A549 (cell line): Measurements from ENCODE around the gene DIP2A. TPM values are rescaled to one million over a fixed set of nuclear protein-coding genes. Genes with fewer than 3 reads are reported as not detected.

Source experiments
- ATAC-seq, 2 experiments: fragments of 200-7000 bp in 1 of 2; fragments of >200 bp in 1 of 2; cut with Nextera tagmentation in 1 of 2; cut with Tn5 transposase in 1 of 2; 3 replicates each; pipeline versions ENCODE4 v1.8.0 to v1.9.1; 2018 to 2020; ENCODE audit warnings: mild to moderate bottlenecking in 1 of 2, moderate library complexity in 1 of 2
- CTCF ChIA-PET: fragments of 300-600 bp; sonication (Branson Sonifier 250); formaldehyde crosslinking; extraction: SDS; loops from one replicate; lab custom pipeline; 2021; ENCODE audit warnings: antibody characterized with exemption, inconsistent platforms; lab: Yijun Ruan, JAX
- POLR2A ChIA-PET: fragments of 350-600 bp; formaldehyde crosslinking; extraction: SDS; loops from one replicate; lab custom pipeline; 2021; ENCODE audit warnings: antibody characterized with exemption, inconsistent platforms; lab: Yijun Ruan, JAX
- DNase-seq, 2 experiments: peaks; one replicate each; pipeline versions ENCODE4 v3.0.0 to v3.0.0-alpha.2; 2011 to 2016; ENCODE audit warnings: low read depth in 1 of 2, low spot score in 1 of 2
- FAIRE-seq: peaks from 2 replicates; lab custom pipeline; 2011; peaks lifted over from hg19 to GRCh38; lab: Jason Lieb, UNC
- H3K27ac ChIP-seq, 2 experiments: fragments of >200 bp; sonication (Bioruptor Twin); formaldehyde crosslinking; 3 replicates each; pipeline ENCODE4 v1.5.1; 2016 to 2017
- H3K4me1 ChIP-seq: fragments of >200 bp; sonication (Bioruptor Twin); formaldehyde crosslinking; 3 replicates; pipeline ENCODE4 v1.6.1; 2016
- H3K4me2 ChIP-seq: fragments of >200 bp; sonication (Bioruptor Twin); formaldehyde crosslinking; 3 replicates; pipeline ENCODE4 v1.6.1; 2016
- H3K4me3 ChIP-seq: fragments of >200 bp; sonication (Bioruptor Twin); formaldehyde crosslinking; 3 replicates; pipeline ENCODE4 v1.5.1; 2016
- H3K9me3 ChIP-seq: fragments of >200 bp; sonication (Bioruptor Twin); formaldehyde crosslinking; 3 replicates; pipeline ENCODE4 v1.6.1; 2016
- CBX2 ChIP-seq: fragments of 200-600 bp; sonication (generic); IDR thresholded peaks from 2 replicates; pipeline ENCODE4 v1.6.1; 2016; ENCODE audit warnings: low read depth, mild to moderate bottlenecking, borderline replicate concordance
- CHD2 ChIP-seq: fragments of 150-350 bp; IDR thresholded peaks from 2 replicates; pipeline ENCODE4 v1.6.1; 2014; ENCODE audit warnings: low read length; ENCODE audit not compliant: partially characterized antibody
- EHF ChIP-seq: fragments of 250-450 bp; sonication (Bioruptor Pico); IDR thresholded peaks from 2 replicates; pipeline ENCODE4 v1.5.0; 2020; ENCODE audit warnings: mild to moderate bottlenecking
- FOSB ChIP-seq: fragments of 250-450 bp; sonication (Bioruptor Pico); IDR thresholded peaks from 2 replicates; pipeline ENCODE4 v1.5.0; 2020; ENCODE audit warnings: mild to moderate bottlenecking, moderate library complexity
- FOXS1 ChIP-seq: fragments of 250-450 bp; sonication (Bioruptor Pico); IDR thresholded peaks from 2 replicates; pipeline ENCODE4 v1.5.0; 2020; ENCODE audit warnings: mild to moderate bottlenecking, moderate library complexity
- GATA3 ChIP-seq: IDR thresholded peaks from 2 replicates; pipeline ENCODE4 v1.6.1; 2012; ENCODE audit warnings: borderline replicate concordance
- HDAC2 ChIP-seq: fragments of 200-600 bp; sonication (generic); IDR thresholded peaks from 2 replicates; pipeline ENCODE4 v1.6.1; 2016
- HOXB5 ChIP-seq: fragments of 250-450 bp; sonication (Bioruptor Pico); IDR thresholded peaks from 2 replicates; pipeline ENCODE4 v1.5.0; 2020; ENCODE audit warnings: mild to moderate bottlenecking, moderate library complexity
- JUN ChIP-seq, 2 experiments: fragments of >200 bp; sonication (Bioruptor Twin); formaldehyde crosslinking; IDR thresholded peaks; 2 replicates in 1 of 2; 3 replicates in 1 of 2; pipeline ENCODE4 v1.6.1; 2016 to 2017
- KDM1A ChIP-seq: fragments of 200-600 bp; sonication (generic); IDR thresholded peaks from 2 replicates; pipeline ENCODE4 v1.6.1; 2016; ENCODE audit warnings: low read depth, mild to moderate bottlenecking
- KDM5A ChIP-seq: fragments of 200-600 bp; sonication (generic); IDR thresholded peaks from 2 replicates; pipeline ENCODE4 v1.6.1; 2016; ENCODE audit warnings: antibody characterized with exemption, mild to moderate bottlenecking
- MAFK ChIP-seq: fragments of 450-650 bp; IDR thresholded peaks from 2 replicates; pipeline ENCODE4 v1.6.1; 2014; ENCODE audit not compliant: partially characterized antibody
- MAZ ChIP-seq: fragments of 150-350 bp; IDR thresholded peaks from 2 replicates; pipeline ENCODE4 v1.6.1; 2014; ENCODE audit warnings: antibody characterized with exemption, low read depth, low read length, borderline replicate concordance
- NFE2L2 ChIP-seq: fragments of 150-350 bp; conservative IDR thresholded peaks from 2 replicates; pipeline ENCODE4 v1.6.1; 2014; ENCODE audit warnings: low read length
- POLR2A ChIP-seq: IDR thresholded peaks from 2 replicates; pipeline ENCODE4 v1.6.1; 2012; ENCODE audit warnings: mild to moderate bottlenecking, low read length
- TFCP2L1 ChIP-seq: fragments of 250-450 bp; sonication (Bioruptor Pico); IDR thresholded peaks from 2 replicates; pipeline ENCODE4 v1.5.0; 2021; ENCODE audit warnings: mild to moderate bottlenecking
- ZFP36 ChIP-seq: fragments of 450-650 bp; IDR thresholded peaks from 2 replicates; pipeline ENCODE4 v1.6.1; 2014; ENCODE audit warnings: borderline replicate concordance; ENCODE audit not compliant: partially characterized antibody
- ZNF302 ChIP-seq: fragments of 250-450 bp; sonication (Bioruptor Pico); IDR thresholded peaks from 2 replicates; pipeline ENCODE4 v1.9.0; 2021; ENCODE audit warnings: inconsistent platforms, mild to moderate bottlenecking, moderate library complexity
- WGBS: methylation state at CpG from one replicate; pipeline ENCODE4 v1.1.6; 2017; ENCODE audit errors: missing lambda C conversion rate; 5-methylcytosine and 5-hydroxymethylcytosine counted together
- polyA plus RNA-seq, 4 experiments: library from polyadenylated mRNA; depleted of rRNA in 3 of 4; stranded (reverse); fragments of >200 nt; fragmentation: RNase III in 1 of 4; extraction: RNeasy Plus Mini Kit Qiagen cat#74134 plus additional on column Dnase treatment in 1 of 4; gene quantifications; 2 replicates in 3 of 4; 3 replicates in 1 of 4; pipeline ENCODE4 v1.2.3, GENCODE V29; 2011 to 2017
- TF ChIP-seq, protein P1 (sequence below): fragments of 200-600 bp; sonication (generic); IDR thresholded peaks from 2 replicates; pipeline ENCODE4 v1.6.1; 2016; ENCODE audit warnings: antibody characterized with exemption, mild to moderate bottlenecking, moderate library complexity
- TF ChIP-seq, protein P2 (sequence below): IDR thresholded peaks from 2 replicates; pipeline ENCODE4 v1.6.1; 2012; ENCODE audit warnings: low read depth, borderline replicate concordance

Gene DIP2A
- polyA plus RNA-seq, 2 of the 4 experiments (the other 2 are of a cell fraction) = 13.3 to 18.4 TPM

DNA sequence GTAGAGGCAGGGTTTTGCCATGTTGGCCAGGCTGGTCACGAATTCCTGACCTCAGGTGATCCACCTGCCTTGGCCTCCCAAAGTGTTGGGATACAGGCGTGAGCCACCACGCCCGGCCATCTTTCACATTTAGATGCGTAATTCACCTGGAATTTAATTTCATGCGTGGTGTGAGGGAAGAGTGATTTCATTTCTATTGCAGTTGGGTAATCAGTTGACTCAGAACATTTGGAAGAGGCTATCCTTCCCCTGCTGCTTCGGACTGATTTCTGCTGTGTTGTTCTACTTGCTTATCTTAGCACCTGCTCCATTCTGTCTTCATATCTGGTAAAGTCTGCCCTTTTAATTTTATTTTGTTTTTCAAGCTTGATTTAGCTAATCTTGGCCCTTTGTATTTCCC lies 19.1 kb downstream of the DIP2A start (continued):
- TF ChIP-seq NFE2L2 (no peak), ZFP36 (no peak), EHF (CRISPR knock-in tag) (no peak)
- TF ChIP-seq, all 56 proteins: peak for 0

DNA sequence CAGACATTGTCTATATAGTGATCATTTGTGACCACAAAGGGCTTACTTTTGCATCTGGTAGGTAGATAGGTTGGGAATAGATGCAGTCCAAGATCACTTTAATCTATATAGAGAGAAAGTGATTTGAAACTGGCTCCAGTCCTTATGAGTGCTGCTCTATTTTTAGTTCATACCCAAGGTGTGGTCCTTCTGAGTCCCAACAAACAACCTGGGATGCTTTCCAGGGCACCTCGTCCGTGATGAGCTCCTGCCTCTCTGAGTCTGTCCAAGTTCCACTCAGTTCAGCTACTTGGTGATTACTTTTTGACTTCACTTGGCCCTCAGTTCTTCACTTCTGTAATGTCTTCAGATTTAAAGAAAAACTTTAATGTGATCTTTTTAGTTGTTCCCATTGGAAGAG lies 20.2 kb downstream of the DIP2A start:
- no peaks in the 10 kb centered on the region for H3K9me3 ChIP-seq
- 94% methylated on average over 2 of the region's 2 CpGs for WGBS
- no peak overlapping the region for H3K4me2 ChIP-seq
- no peak overlapping the region for H3K27ac ChIP-seq
- no peaks in the 10 kb centered on the region for H3K4me1 ChIP-seq
- TF ChIP-seq, protein P1, sequence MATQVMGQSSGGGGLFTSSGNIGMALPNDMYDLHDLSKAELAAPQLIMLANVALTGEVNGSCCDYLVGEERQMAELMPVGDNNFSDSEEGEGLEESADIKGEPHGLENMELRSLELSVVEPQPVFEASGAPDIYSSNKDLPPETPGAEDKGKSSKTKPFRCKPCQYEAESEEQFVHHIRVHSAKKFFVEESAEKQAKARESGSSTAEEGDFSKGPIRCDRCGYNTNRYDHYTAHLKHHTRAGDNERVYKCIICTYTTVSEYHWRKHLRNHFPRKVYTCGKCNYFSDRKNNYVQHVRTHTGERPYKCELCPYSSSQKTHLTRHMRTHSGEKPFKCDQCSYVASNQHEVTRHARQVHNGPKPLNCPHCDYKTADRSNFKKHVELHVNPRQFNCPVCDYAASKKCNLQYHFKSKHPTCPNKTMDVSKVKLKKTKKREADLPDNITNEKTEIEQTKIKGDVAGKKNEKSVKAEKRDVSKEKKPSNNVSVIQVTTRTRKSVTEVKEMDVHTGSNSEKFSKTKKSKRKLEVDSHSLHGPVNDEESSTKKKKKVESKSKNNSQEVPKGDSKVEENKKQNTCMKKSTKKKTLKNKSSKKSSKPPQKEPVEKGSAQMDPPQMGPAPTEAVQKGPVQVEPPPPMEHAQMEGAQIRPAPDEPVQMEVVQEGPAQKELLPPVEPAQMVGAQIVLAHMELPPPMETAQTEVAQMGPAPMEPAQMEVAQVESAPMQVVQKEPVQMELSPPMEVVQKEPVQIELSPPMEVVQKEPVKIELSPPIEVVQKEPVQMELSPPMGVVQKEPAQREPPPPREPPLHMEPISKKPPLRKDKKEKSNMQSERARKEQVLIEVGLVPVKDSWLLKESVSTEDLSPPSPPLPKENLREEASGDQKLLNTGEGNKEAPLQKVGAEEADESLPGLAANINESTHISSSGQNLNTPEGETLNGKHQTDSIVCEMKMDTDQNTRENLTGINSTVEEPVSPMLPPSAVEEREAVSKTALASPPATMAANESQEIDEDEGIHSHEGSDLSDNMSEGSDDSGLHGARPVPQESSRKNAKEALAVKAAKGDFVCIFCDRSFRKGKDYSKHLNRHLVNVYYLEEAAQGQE = no peak
- TF ChIP-seq TFCP2L1 (CRISPR knock-in tag) (no peak), KDM5A (no peak), NFE2L2 (no peak), MAFK (no peak), HOXB5 (CRISPR knock-in tag) (no peak), HDAC2 (no peak), EHF (CRISPR knock-in tag) (no peak)
- ATAC-seq = no peak
- no peak overlapping the region for H3K4me3 ChIP-seq
- ChIA-PET POLR2A (interaction anchor here (0.5 kb wide), 1 partner anchor 11 kb away, joined by 3 read pairs; no protein-coding TSS in a partner anchor), CTCF (interaction anchor here (0.7 to 1.1 kb wide), 2 partner anchors 13 to 321 kb away, joined by 3 read pairs; no protein-coding TSS in a partner anchor)
- no peak for FAIRE-seq
- DNase-seq = no peak

DNA sequence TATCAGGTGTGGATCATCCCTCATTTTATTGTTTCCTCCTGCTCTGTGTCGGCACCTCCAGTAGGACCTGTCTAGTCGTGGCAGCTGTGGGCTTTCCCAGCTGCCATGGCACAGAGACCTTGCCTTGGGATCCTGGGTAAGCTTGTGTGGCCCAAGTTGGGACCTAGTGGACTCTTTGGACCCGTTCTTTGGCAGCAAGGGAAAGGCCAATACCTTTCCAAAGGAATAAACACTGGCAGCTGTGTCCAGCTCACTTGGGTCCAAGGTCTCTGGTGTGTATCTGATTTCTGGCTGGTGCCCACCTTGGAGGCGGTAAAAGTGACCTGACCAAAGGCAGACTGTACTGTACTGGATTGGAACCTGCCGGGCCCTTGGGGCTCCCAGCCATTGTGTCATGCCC lies 21.8 kb downstream of the DIP2A start:
- Histone ChIP-seq H3K27ac (no peak overlapping the region), H3K4me3 (no peak overlapping the region), H3K4me1 (no peaks in the 10 kb centered on the region), H3K9me3 (no peaks in the 10 kb centered on the region), H3K4me2 (no peak overlapping the region)
- DNase-seq (no peak), FAIRE-seq (no peak), ATAC-seq (no peak)
- 93% methylated on average over 4 of the region's 5 CpGs for WGBS
- CTCF ChIA-PET = interaction anchor here (0.6 kb wide), 1 partner anchor 72 kb away, joined by 3 read pairs; no protein-coding TSS in a partner anchor
- POLR2A ChIA-PET = no interaction called here
- TF ChIP-seq FOSB = no peak

DNA sequence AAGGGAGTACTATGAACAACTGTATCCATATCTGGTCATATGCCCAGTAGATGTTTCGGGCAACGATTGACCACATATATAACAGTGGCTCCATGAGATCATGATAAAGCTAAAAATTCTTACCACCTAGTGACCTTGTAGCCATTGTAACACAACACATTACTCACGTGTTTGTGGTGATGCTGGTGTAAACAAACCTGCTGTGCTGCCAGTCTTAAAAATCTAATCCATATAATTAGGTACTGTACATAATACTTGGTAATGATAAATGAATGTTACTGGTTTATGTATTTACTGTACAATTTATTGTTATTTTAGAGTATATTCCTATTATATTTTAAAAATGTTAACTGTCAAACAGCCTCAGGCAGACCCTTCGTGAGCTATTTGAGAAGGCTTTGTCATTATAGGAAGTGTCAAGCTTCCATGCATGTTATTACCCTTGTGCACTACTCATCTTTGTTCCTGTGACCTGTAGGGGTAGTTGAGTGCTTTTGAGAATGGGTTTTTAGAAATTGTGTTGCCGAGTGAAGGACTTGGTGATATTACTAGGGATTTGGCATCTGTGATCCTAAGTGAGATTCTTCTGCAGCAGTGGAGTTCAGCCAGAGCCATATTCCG lies 23.6 kb downstream of the DIP2A start:
- WGBS = 84% methylated on average over 6 of the region's 6 CpGs
- TF ChIP-seq ZNF302 (CRISPR knock-in tag) (no peak), CBX2 (no peak), JUN (IDR thresholded peaks at IDR 0.05) (no peak), CHD2 (no peak), FOXS1 (CRISPR knock-in tag) (no peak), KDM1A (no peak), GATA3 (no peak), MAFK (no peak), MAZ (no peak), HOXB5 (CRISPR knock-in tag) (no peak), POLR2A (no peak)
- TF ChIP-seq, protein P2, sequence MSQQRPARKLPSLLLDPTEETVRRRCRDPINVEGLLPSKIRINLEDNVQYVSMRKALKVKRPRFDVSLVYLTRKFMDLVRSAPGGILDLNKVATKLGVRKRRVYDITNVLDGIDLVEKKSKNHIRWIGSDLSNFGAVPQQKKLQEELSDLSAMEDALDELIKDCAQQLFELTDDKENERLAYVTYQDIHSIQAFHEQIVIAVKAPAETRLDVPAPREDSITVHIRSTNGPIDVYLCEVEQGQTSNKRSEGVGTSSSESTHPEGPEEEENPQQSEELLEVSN = no peak
- TF ChIP-seq, all 56 proteins: peak for 0
- Histone ChIP-seq H3K4me1 (no peaks in the 10 kb centered on the region), H3K4me3 (no peak overlapping the region), H3K27ac (no peak overlapping the region), H3K4me2 (no peak overlapping the region), H3K9me3 (no peaks in the 10 kb centered on the region)
- no peak for DNase-seq
- no peak for FAIRE-seq
- ChIA-PET CTCF (no interaction called here), POLR2A (no interaction called here)
- no peak for ATAC-seq
